Measurements from ENCODE around the gene PPP1R2C.

Gene PPP1R2C

DNA sequence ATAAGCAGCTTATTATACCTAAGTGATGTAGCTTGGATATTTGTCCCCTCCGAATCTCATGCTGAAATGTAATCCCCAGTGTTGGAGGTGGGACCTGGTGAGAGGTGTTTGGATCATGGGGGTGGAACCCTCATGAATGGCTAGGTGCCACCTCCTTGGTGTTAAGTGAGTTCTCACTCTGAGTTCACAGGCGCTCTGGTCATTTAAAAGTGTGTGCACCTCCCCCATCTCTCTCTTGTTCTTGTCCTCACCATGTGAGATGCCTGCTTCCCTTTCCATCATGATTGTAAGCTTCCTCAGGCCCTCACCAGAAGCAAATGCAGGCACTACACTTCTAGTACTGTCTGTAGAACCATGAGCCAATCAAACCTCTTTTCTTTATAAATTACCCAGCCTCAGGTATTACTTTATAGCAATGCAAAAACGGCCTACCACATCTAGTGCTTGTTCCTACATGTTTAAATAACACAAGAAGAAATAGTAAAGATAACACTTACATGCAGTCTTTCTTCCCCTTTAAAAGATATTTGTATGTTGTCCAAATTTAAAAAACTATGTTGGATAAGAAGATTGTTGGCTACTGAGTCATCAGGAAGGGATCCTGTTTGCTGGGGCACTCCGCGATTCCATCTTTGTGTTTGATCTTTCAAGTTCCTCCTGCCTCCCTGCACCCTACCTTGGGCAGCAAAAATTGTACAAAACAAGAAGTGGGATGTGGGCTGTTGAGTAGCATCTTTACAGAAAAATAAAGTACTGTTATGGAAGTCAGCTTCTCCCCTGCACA is 29.7 kb downstream of the PPP1R2C start:
- no peak for DNase-seq (ENCODE audit: low read depth in 2 of 2)

DNA sequence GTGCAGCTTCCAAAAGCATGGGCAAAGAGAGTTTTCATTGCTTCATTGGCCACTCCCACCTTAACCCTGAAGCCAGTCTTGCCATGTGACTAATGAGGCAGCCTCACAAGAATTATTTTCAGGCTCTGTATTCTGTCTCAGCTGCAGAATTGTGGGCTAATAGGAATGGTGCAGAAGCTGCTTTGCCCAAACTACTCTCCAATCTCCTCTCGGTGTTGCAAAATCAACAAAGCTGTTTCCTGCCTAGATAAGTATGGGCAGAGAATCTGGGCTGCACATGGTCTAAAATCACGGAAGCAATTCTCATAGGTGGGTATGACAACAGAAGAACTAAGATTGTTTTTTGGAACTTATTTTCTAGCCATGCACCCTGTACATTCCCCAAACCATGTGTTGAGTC is 31.4 kb downstream of the PPP1R2C start:
- no peak for DNase-seq (ENCODE audit: low read depth in 2 of 2)

DNA sequence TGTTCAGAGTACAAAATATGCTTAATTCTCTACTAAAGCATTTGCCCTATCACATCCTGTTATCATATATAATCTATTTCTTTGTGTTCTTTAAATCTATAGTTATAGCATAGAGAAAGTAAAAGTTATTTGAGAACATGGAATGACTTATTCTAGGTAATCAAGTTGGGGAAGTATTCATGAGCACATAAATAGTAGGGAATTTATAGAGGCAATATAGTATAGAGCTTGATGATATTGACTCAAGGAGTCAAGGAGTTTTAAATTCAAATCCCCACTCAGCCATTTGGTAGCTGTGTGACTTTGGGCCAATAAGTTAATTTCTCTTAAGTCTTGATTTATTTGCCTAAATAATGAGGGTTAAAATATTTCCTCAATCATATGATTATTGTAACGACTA is 37.5 kb downstream of the PPP1R2C start:
- no peak for DNase-seq (ENCODE audit: low read depth in 2 of 2)

DNA sequence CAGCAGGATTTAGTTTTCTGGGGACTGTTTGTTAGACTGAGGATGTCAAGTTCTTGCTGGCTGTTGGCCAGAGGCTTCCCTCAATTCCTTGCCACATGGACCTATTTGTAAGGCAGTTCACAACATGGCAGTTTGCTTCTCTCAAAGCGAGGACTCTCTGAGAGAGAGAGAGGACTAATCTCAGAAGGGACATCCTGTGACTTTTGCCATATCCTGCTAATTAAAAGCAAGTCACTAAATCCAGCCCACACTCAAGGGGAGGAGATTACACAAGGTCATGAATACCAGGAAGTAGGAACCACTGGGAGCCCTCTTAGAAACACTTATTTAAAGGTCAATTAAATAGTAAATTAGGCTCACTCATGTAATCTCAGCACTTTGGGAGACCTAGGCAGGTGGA is 38.2 kb downstream of the PPP1R2C start:
- DNase-seq (ENCODE audit: low read depth in 2 of 2), result no peak

DNA sequence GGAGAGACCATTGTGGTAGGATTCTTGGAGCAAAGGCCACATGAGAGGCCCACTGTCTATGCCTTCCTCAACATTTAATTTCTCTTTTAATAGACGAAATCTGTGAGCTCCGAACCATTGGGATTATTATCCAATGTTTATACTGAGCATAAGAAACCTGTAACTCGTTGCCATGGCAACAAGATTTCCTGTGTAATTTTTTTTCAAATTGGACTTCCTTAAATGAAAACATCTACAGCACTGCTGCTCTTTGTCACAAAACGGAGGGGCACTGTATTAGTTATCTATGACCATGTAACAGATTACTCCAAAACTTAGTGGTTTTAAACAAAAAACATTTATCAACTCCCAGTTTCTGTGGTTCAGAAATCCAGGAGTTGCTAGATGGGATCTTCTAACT is 38.7 kb downstream of the PPP1R2C start:
- DNase-seq (ENCODE audit: low read depth in 2 of 2), result no peak

DNA sequence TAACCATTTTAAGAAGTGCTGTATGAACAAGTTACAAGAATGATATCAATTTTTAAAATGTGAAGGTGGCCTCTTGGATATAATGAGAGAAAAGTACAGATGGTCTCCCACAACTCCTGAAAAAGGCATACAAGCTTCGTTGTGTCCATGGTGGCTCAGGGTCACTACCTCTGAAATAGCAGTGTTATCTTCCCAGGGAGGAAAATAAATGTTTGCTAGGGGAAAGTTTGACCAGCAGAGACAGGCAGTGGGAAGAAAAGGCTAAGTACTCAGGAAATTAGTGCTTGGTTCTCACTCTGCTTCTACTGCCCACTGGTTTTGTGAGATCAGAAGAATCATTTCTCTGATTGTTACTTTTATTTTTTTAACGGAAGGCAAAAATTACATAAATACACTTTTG is 39.4 kb downstream of the PPP1R2C start:
- no peak for DNase-seq (ENCODE audit: low read depth in 2 of 2)

DNA sequence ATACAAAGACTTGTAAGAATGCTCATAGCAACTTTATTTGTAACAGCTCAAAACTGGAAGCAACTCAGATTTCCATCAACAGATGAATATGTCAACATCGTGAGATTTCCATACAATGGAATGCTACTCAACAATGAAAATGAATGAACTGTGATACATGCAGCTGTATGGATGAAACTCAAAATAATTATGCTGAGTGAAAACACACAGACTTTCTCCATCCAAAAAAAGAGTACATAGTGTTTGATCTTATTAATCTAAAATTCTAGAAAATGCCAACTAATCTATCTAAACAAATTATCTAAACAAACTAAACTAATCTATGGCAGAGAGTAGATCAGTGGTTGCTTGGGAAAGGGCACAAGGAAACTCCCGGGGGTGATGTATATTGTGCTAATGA is 42.7 kb downstream of the PPP1R2C start:
- no peak for DNase-seq (ENCODE audit: low read depth in 2 of 2)

DNA sequence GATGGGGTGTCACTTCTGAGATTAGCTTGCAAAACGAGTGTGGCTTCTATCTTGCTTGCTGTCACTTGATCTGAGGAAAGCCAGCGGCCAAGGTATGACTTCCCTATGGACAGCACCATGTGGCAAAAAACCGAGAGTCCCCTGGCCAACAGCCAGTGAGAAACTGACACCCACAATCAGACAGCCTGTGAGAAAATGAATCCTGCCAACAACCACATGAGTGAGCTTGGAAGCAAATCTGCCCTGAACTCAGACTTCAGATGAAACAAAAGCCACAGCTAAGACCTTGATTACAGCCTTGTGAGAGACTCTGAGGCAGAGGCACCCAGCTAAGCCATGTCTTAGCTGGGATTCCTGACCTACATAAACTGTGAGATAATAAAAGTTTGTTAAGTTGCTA is 45.5 kb downstream of the PPP1R2C start:
- no peak for DNase-seq (ENCODE audit: low read depth in 2 of 2)
